ENCODE results near the gene HGFAC.

DNA sequence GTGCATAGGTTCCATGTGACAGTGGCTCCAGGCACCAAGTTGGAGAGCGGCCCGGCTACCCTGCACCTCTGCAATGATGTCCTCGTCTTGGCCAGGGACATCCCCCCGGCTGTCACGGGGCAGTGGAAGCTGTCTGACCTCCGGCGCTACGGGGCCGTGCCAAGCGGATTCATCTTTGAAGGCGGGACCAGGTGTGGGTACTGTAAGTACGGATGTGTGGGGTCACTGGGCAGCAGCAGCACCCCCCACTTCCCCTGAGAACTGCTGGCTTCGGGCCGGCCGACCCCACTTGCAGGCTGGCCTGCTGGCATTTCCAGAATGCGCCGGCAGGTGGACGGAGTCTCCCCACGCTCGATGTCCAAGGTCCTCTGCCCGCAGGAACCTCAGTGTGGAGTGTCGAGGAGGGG is 34.6 kb downstream of the HGFAC start:
- TF ChIP-seq, protein P1, sequence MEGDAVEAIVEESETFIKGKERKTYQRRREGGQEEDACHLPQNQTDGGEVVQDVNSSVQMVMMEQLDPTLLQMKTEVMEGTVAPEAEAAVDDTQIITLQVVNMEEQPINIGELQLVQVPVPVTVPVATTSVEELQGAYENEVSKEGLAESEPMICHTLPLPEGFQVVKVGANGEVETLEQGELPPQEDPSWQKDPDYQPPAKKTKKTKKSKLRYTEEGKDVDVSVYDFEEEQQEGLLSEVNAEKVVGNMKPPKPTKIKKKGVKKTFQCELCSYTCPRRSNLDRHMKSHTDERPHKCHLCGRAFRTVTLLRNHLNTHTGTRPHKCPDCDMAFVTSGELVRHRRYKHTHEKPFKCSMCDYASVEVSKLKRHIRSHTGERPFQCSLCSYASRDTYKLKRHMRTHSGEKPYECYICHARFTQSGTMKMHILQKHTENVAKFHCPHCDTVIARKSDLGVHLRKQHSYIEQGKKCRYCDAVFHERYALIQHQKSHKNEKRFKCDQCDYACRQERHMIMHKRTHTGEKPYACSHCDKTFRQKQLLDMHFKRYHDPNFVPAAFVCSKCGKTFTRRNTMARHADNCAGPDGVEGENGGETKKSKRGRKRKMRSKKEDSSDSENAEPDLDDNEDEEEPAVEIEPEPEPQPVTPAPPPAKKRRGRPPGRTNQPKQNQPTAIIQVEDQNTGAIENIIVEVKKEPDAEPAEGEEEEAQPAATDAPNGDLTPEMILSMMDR (IDR thresholded peaks at IDR 0.05): no peak
- TF ChIP-seq POLR2AphosphoS5 (IDR thresholded peaks at IDR 0.05) (no peak), EP300 (IDR thresholded peaks at IDR 0.05) (no peak)
